Cortex of kidney (tissue), 1 donor: ENCODE data around the gene PIM3.
"Not testable (repeated sequence)": the region's sequence is repeated elsewhere in the genome, so short reads cannot be mapped to it uniquely, and the experiment has no call there.

Experiments
- DNase-seq: peaks from one replicate; lab custom pipeline; 2025; lab: John Stamatoyannopoulos, UW

PIM3 gene

DNA sequence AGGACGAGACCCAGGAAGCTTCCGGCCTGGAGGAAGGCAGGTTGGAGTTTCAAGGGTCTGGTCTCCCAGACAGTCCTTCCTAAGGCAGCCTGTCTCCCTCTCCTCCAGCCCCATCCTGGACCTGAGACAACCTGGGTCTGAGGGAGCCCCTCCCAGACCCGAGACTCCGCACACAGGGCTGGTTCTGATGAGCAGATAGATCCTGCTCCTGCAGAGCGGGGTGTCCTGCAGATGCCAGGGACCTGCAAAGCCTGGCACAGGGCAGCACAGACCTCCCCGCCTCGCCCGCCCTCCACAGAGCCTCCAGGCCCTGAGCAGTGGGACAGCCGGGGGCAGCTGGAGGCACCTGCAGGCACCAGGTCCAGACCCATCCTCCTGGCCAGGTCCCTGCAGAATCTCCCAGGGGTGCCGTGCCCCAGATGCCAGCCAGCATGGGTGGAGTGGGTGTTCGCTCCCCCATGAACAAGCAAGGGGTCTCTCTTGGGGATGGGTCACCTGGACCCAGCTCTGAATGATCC lies 7.8 kb downstream of the PIM3 start:
- DNase-seq, result no peak

- DNase-seq, result no peak
Observed at GRCh38 chr22:49968831-49969661, 8.5 kb downstream of the PIM3 start.

DNA sequence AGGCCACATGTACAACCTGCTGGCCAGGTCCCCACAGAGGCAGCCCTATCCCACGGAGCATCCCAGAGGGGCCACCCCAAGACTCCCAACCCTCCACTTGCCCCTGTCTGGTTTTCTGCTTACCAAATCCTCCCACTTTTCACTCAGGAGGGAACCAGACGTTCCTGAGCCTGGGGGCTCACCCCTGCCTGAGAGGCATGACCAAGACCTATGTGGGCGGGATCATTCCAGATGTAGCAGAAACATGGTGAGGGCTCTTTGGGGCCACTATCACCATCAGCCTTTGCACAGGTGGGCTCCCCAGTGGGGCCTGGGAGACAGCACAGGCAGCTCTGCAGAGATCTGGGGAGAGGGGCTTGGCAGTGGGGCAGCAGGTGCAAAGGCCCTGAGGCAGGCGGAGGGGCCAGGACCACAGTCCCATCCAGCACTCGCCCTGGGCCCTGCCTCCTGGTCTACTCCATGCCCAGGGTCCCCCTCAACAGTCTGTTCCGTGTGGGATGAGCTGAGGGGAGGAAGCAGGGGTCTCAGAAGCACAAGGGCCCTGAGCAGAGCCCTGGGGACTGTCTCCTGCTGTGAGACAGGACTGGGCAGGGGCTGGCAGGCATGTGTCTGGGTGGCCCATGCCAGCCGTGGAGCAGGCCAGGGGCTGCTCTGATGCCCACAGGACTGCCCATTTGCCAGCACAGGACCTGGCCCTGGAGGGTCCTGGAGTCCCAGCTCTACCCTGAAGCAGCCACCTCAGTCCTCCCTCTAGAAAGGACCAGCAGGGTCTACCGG lies 9.4 kb downstream of the PIM3 start:
- DNase-seq, result no peak

GRCh38 chr22:49970528-49971231 lies 10.1 kb downstream of the PIM3 start:
- no peak for DNase-seq

- DNase-seq, result no peak
Observed at GRCh38 chr22:49971232-49972162, 10.9 kb downstream of the PIM3 start.

GRCh38 chr22:49972163-49973017 lies 11.8 kb downstream of the PIM3 start:
- DNase-seq, result no peak

- DNase-seq, result no peak
Observed at GRCh38 chr22:49973018-49973961, 12.7 kb downstream of the PIM3 start.

GRCh38 chr22:49975543-49976389 lies 15.2 kb downstream of the PIM3 start:
- DNase-seq, result no peak

GRCh38 chr22:49976439-49977175 lies 16.0 kb downstream of the PIM3 start:
- no peak for DNase-seq

GRCh38 chr22:49977578-49977977 lies 17.0 kb downstream of the PIM3 start:
- DNase-seq, result no peak

GRCh38 chr22:49979587-49980264 lies 19.2 kb downstream of the PIM3 start:
- DNase-seq, result no peak

- not testable (repeated sequence) for DNase-seq
Observed at GRCh38 chr22:49981799-49982198, 21.2 kb downstream of the PIM3 start.

GRCh38 chr22:49983148-49984042 lies 22.8 kb downstream of the PIM3 start:
- no peak for DNase-seq

DNA sequence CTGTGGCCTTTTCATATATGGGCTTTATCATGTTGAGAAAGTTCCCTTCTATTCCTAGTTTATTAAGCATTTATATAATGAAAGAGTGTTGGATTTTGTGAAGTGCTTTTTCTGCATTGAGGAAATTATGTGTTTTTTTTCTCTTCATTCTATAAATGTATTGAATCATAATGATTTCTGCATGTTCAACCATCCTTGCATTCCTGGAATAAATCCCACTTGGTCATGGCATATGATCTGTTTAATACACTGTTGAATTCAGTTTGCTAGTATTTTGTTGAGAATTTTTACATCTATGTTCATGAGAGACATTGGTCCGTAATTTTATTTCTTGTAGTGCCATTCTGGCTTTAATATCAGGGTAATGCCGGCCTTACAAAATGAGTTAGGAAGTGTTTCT lies 25.8 kb downstream of the PIM3 start:
- no peak for DNase-seq

GRCh38 chr22:49989826-49990225 lies 29.3 kb downstream of the PIM3 start:
- not testable (repeated sequence) for DNase-seq

DNA sequence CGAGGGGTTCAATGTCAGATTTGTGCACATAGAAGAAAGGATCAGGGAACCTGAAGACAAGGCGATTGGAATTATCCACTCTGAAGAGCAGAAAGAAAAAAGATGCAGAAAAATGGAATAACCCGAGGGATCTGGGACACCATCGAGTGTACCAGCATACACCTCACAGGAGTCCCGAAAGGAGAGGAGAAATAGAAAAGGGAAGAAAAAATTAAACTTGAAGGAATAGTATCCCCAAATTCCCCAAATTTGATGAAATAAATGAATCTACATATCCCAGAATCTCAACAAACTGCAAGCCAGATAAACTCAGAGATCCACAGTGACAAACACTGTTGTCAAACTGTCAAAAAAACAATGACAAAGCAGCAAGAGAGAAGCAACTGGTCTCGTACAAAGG lies 30.6 kb downstream of the PIM3 start:
- no peak for DNase-seq
